ENCODE results near the gene SP1. TPM values are rescaled to one million over a fixed set of nuclear protein-coding genes. Genes with fewer than 3 reads are reported as not detected.
A peak's percentile ranks its signal among the peaks of the same experiment; 100 is the strongest.
"Not testable (repeated sequence)": the region's sequence is repeated elsewhere in the genome, so short reads cannot be mapped to it uniquely, and the experiment has no call there.

The SP1 gene
- total and polyA plus RNA-seq, 2 experiments from 2014 or later = 11.4 to 53.0 TPM

- Histone ChIP-seq H3K27me3 (no peaks in the 10 kb centered on the region), H3K4me3 (no peak overlapping the region), H3K36me3 (peaks cover 16% of the 10 kb centered on the region), H3K4me1 (ENCODE audit: low read depth) (peaks cover 24% of the 10 kb centered on the region), H3K27ac (peak overlapping the region; percentile 7), H3K9me3 (ENCODE audit: low read depth) (no peaks in the 10 kb centered on the region)
- no peak for DNase-seq (ENCODE audit: low read depth in 1 of 2, low spot score in 1 of 2)
- TF ChIP-seq, protein P1, sequence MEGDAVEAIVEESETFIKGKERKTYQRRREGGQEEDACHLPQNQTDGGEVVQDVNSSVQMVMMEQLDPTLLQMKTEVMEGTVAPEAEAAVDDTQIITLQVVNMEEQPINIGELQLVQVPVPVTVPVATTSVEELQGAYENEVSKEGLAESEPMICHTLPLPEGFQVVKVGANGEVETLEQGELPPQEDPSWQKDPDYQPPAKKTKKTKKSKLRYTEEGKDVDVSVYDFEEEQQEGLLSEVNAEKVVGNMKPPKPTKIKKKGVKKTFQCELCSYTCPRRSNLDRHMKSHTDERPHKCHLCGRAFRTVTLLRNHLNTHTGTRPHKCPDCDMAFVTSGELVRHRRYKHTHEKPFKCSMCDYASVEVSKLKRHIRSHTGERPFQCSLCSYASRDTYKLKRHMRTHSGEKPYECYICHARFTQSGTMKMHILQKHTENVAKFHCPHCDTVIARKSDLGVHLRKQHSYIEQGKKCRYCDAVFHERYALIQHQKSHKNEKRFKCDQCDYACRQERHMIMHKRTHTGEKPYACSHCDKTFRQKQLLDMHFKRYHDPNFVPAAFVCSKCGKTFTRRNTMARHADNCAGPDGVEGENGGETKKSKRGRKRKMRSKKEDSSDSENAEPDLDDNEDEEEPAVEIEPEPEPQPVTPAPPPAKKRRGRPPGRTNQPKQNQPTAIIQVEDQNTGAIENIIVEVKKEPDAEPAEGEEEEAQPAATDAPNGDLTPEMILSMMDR (IDR thresholded peaks at IDR 0.05; ENCODE audit: low read depth, low read length) = no peak
Observed at GRCh38 chr12:53383258-53383657, 3.3 kb downstream of the SP1 start.

DNA sequence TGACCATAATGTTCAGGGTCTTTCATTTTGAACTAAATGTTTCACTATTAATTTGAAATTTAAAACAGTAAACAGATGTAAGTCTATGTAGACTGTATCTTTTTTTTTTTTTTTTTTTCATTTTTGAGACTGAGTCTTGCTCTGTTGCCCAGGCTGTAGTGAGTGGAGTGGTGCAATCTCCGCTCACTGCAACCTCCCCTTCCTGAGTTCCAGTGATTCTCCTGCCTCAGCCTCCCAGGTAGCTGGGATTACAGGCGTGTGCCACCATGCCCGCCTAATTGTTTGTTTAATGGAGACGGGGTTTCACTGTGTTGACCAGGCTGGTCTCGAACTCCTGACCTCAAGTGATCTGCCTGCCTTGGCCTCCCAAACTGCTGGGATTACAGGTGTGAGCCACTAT lies 6.4 kb downstream of the SP1 start:
- H3K4me1 ChIP-seq (ENCODE audit: low read depth) = peaks cover 18% of the 10 kb centered on the region
- peaks cover 16% of the 10 kb centered on the region for H3K36me3 ChIP-seq
- not testable (repeated sequence) for H3K4me3 ChIP-seq; H3K27me3 ChIP-seq; DNase-seq (ENCODE audit: low read depth in 1 of 2, low spot score in 1 of 2); H3K9me3 ChIP-seq (ENCODE audit: low read depth); H3K27ac ChIP-seq

DNA sequence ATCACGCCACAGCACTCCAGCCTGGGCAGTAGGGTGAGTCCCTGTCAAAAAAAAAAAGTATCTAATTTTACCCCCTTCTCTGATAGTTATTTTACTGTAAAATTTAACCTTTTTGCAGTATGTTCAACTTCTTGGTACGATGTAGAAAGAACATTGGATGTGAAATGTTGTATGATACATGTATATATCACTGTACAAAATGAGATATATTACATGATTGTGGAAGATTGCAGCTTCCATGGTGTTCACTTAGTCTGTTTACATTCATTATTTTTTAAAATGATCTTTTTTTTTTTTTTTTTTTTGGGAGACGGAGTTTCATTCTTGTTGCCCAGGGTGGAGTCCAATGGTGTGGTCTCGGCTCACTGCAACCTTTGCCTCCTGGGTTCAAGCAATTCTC lies 9.0 kb downstream of the SP1 start:
- Histone ChIP-seq H3K27ac (no peak overlapping the region), H3K9me3 (ENCODE audit: low read depth) (no peaks in the 10 kb centered on the region), H3K4me3 (no peak overlapping the region), H3K27me3 (no peaks in the 10 kb centered on the region), H3K36me3 (peaks cover 4% of the 10 kb centered on the region), H3K4me1 (ENCODE audit: low read depth) (peaks cover 9% of the 10 kb centered on the region)
- DNase-seq (ENCODE audit: low read depth in 1 of 2, low spot score in 1 of 2) = no peak
- TF ChIP-seq, protein P1 (IDR thresholded peaks at IDR 0.05; ENCODE audit: low read depth, low read length) = no peak

DNA sequence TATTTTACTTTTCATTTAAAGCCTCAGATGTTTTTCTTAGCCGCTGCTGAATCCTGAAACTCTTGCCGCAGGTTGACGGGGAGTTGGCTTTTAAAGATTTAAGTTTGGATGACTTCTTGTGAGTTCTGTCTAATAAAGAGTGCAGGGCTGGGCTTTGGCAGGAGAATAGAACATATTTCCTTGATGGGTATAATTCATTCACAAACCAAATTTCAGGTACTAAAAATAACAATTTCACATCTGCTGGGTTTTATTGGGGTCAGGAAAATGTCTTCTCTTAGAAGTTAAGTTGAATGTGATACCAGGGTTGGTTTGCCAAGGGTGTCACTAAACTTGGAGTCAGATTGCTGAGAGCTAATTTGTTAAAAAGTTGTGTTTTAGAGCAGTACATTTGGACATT lies 9.7 kb downstream of the SP1 start:
- Histone ChIP-seq H3K27ac (peak overlapping the region; percentile 53), H3K4me1 (ENCODE audit: low read depth) (peaks cover 9% of the 10 kb centered on the region)
- TF ChIP-seq, protein P1 (IDR thresholded peaks at IDR 0.05; ENCODE audit: low read depth, low read length) = no peak

DNA sequence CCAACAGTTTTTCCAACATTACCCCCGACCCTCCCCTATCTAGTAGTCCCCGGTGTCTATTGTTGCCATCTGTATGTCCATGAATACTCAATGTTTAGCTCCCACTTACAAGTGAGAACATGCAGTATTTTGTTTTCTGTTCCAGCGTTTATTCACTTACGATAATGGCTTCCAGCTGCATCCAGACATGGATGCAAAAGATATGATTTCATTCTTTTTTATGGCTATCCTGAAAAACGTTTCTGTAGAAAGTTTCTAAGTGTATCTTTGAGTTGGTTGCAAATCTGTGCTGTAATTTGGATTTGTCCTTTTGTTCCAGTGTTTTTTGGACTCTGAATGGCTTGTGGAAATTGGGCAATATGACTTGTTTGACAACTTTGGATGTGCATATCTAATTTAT lies 11.7 kb downstream of the SP1 start:
- H3K9me3 ChIP-seq (ENCODE audit: low read depth) = no peaks in the 10 kb centered on the region
- peak overlapping the region; percentile 64 for H3K27ac ChIP-seq
- H3K4me1 ChIP-seq (ENCODE audit: low read depth) = peaks cover 4% of the 10 kb centered on the region
- DNase-seq (ENCODE audit: low read depth in 1 of 2, low spot score in 1 of 2) = no peak
- TF ChIP-seq, protein P1 (IDR thresholded peaks at IDR 0.05; ENCODE audit: low read depth, low read length) = no peak
- H3K4me3 ChIP-seq = no peak overlapping the region
- no peaks in the 10 kb centered on the region for H3K36me3 ChIP-seq
- H3K27me3 ChIP-seq = no peaks in the 10 kb centered on the region

More for the DNA sequence above, 9.7 kb downstream of the SP1 start:
- no peak for DNase-seq (ENCODE audit: low read depth in 1 of 2, low spot score in 1 of 2)
- no peaks in the 10 kb centered on the region for H3K36me3 ChIP-seq
- no peaks in the 10 kb centered on the region for H3K9me3 ChIP-seq (ENCODE audit: low read depth)
- no peak overlapping the region for H3K4me3 ChIP-seq
- H3K27me3 ChIP-seq = no peaks in the 10 kb centered on the region

- Histone ChIP-seq H3K27ac (no peak overlapping the region), H3K36me3 (peaks cover 5% of the 10 kb centered on the region), H3K9me3 (ENCODE audit: low read depth) (no peaks in the 10 kb centered on the region), H3K4me1 (ENCODE audit: low read depth) (no peaks in the 10 kb centered on the region), H3K4me3 (no peak overlapping the region), H3K27me3 (no peaks in the 10 kb centered on the region)
- DNase-seq (ENCODE audit: low read depth in 1 of 2, low spot score in 1 of 2) = no peak
- TF ChIP-seq, protein P1 (IDR thresholded peaks at IDR 0.05; ENCODE audit: low read depth, low read length) = no peak
Observed at GRCh38 chr12:53399896-53400295, 19.9 kb downstream of the SP1 start.

GRCh38 chr12:53402351-53402750 lies 22.4 kb downstream of the SP1 start:
- Histone ChIP-seq H3K27ac (peak overlapping the region; percentile 23), H3K36me3 (peaks cover 17% of the 10 kb centered on the region)
- DNase-seq (ENCODE audit: low read depth in 1 of 2, low spot score in 1 of 2); H3K4me1 ChIP-seq (ENCODE audit: low read depth); H3K4me3 ChIP-seq; H3K9me3 ChIP-seq (ENCODE audit: low read depth); H3K27me3 ChIP-seq: not testable (repeated sequence)

Data from cardiac muscle cell (in vitro differentiated cells and primary cell).